Activated gamma-delta T cell treated with Interleukin-2 at 50 U/mL for 16 hours (primary cell): ENCODE data around the gene CACNA1D.

Experiments used
- DNase-seq: peaks from one replicate; pipeline ENCODE4 v3.0.0-alpha.2; 2020

Gene CACNA1D

GRCh38 chr3:53495520-53496391 is 1.3 kb downstream of the CACNA1D start:
- DNase-seq = no peak

GRCh38 chr3:53496392-53496670 is 1.9 kb downstream of the CACNA1D start:
- no peak for DNase-seq

- no peak for DNase-seq
Measured at GRCh38 chr3:53496984-53497383, 2.6 kb downstream of the CACNA1D start.

GRCh38 chr3:53498806-53499641 is 4.6 kb downstream of the CACNA1D start:
- DNase-seq = no peak

- DNase-seq = no peak
Measured at GRCh38 chr3:53500165-53500777, 5.9 kb downstream of the CACNA1D start.

- DNase-seq = no peak
Measured at GRCh38 chr3:53501178-53501577, 6.8 kb downstream of the CACNA1D start.

GRCh38 chr3:53502737-53503136 is 8.3 kb downstream of the CACNA1D start:
- DNase-seq = no peak

GRCh38 chr3:53503195-53503594 is 8.8 kb downstream of the CACNA1D start:
- no peak for DNase-seq

- no peak for DNase-seq
Measured at GRCh38 chr3:53506110-53506762, 11.8 kb downstream of the CACNA1D start.

GRCh38 chr3:53506763-53507145 is 12.3 kb downstream of the CACNA1D start:
- DNase-seq = no peak

- DNase-seq = no peak
Measured at GRCh38 chr3:53509494-53509893, 15.1 kb downstream of the CACNA1D start.

GRCh38 chr3:53510508-53510907 is 16.1 kb downstream of the CACNA1D start:
- no peak for DNase-seq

GRCh38 chr3:53511246-53511645 is 16.8 kb downstream of the CACNA1D start:
- DNase-seq = no peak

GRCh38 chr3:53513556-53514190 is 19.3 kb downstream of the CACNA1D start:
- no peak for DNase-seq

GRCh38 chr3:53516339-53516738 is 21.9 kb downstream of the CACNA1D start:
- no peak for DNase-seq

- DNase-seq = no peak
Measured at GRCh38 chr3:53518495-53518981, 24.1 kb downstream of the CACNA1D start.

- no peak for DNase-seq
Measured at GRCh38 chr3:53519065-53519709, 24.8 kb downstream of the CACNA1D start.

GRCh38 chr3:53523346-53523745 is 28.9 kb downstream of the CACNA1D start:
- DNase-seq = no peak

GRCh38 chr3:53524566-53524965 is 30.2 kb downstream of the CACNA1D start:
- DNase-seq = no peak

GRCh38 chr3:53525765-53526703 is 31.6 kb downstream of the CACNA1D start:
- DNase-seq = no peak

GRCh38 chr3:53526704-53527055 is 32.3 kb downstream of the CACNA1D start:
- no peak for DNase-seq
